K562 (cell line): ENCODE measurements around the gene ISCA1.

ENCODE experiments used
- POLR2A ChIP-seq: fragments of 450-650 bp; conservative IDR thresholded peaks from 2 replicates; pipeline ENCODE4 v1.6.1; 2016
- SNRNP70 ChIP-seq: fragments of 200-400 bp; formaldehyde crosslinking; optimal IDR thresholded peaks from 2 replicates; pipeline ENCODE3; 2017; ENCODE audit warnings: low read depth, low read length
- SP2 ChIP-seq: IDR thresholded peaks from 2 replicates; pipeline ENCODE4 v1.6.1; 2011; ENCODE audit warnings: mild to moderate bottlenecking, low read depth, low read length, moderate library complexity; ENCODE audit not compliant: poor library complexity, severe bottlenecking; ENCODE audit errors: extremely low read depth
- ZNF561 ChIP-seq: fragments of 450-650 bp; formaldehyde crosslinking; conservative IDR thresholded peaks from 2 replicates; pipeline ENCODE4 v1.4.0; 2020; ENCODE audit warnings: mild to moderate bottlenecking, moderate library complexity
- TF ChIP-seq, protein P1 (sequence below), 2 experiments: fragments of 250-450 bp in 1 of 2; fragments of 450-650 bp in 1 of 2; sonication (Bioruptor Pico) in 1 of 2; IDR thresholded peaks; 2 replicates each; pipeline versions ENCODE4 v1.6.1 to v1.8.0; 2016 to 2021; ENCODE audit warnings: mild to moderate bottlenecking in 2 of 2, moderate library complexity in 2 of 2, missing compliant biosample characterization in 1 of 2, missing genetic modification characterization in 1 of 2

DNA sequence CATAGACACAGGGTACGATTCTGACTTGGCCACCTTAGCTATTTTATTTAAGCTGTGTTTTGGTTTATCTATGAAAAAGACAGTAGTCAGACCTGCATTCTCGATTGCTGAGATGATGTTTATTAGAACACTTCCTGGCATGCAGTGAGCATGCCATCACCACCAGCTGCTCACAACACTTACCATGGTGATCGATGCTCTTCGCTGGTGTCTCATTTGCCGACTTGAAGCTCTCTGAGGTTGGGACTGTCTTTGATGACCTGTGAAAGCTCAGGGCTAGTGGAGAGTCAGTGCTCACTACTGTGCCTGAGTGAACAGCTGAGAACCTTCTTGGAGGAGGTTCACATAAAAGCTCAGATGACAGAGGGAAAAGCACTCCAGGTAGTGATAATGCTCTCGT, 18.5 kb downstream of the ISCA1 start:
- no peak for TF ChIP-seq SNRNP70
- TF ChIP-seq, protein P1, sequence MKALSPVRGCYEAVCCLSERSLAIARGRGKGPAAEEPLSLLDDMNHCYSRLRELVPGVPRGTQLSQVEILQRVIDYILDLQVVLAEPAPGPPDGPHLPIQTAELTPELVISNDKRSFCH (CRISPR knock-in tag; IDR thresholded peaks at IDR 0.05): no peak
- TF ChIP-seq, protein P1 (tag; IDR thresholded peaks at IDR 0.05): no peak
- no peak for TF ChIP-seq POLR2A
- no peak for TF ChIP-seq ZNF561 (CRISPR knock-in tag)
- no peak for TF ChIP-seq SP2
